Liver (tissue), 9 donors: ENCODE data around the gene CD9. TPM values are rescaled to one million over a fixed set of nuclear protein-coding genes. Genes with fewer than 3 reads are reported as not detected.

Experiments
- DNase-seq: peaks from one replicate; pipeline ENCODE4 v3.0.0-alpha.2; 2017; ENCODE audit warnings: low spot score
- H3K27ac ChIP-seq, 2 donors: one replicate each; pipeline ENCODE4 v1.7.0; 2013; ENCODE audit warnings: inconsistent platforms in 2 of 2, low read length in 2 of 2, control low read depth in 1 of 2, low read depth in 1 of 2, mild to moderate bottlenecking in 1 of 2
- H3K27me3 ChIP-seq, 4 donors: one replicate each; pipeline versions ENCODE4 v1.6.1 to v1.7.0; 2013; ENCODE audit warnings: low read length in 3 of 4, inconsistent platforms in 1 of 4, mild to moderate bottlenecking in 1 of 4, moderate library complexity in 1 of 4; ENCODE audit not compliant: control insufficient read depth in 4 of 4, insufficient read depth in 4 of 4
- H3K36me3 ChIP-seq, 4 donors: one replicate each; pipeline versions ENCODE4 v1.6.1 to v1.7.0; 2013; ENCODE audit warnings: low read length in 3 of 4, mild to moderate bottlenecking in 3 of 4, low read depth in 1 of 4, moderate library complexity in 1 of 4; ENCODE audit not compliant: control insufficient read depth in 4 of 4, insufficient read depth in 3 of 4
- H3K4me1 ChIP-seq, 4 donors: one replicate each; pipeline versions ENCODE4 v1.6.1 to v1.7.0; 2013; ENCODE audit warnings: low read length in 3 of 4, mild to moderate bottlenecking in 3 of 4, moderate library complexity in 1 of 4; ENCODE audit not compliant: control insufficient read depth in 4 of 4, insufficient read depth in 4 of 4
- H3K4me3 ChIP-seq, 3 donors: one replicate each; pipeline versions ENCODE4 v1.6.1 to v1.7.0; 2013; ENCODE audit warnings: low read length in 3 of 3, control low read depth in 1 of 3, low read depth in 1 of 3, mild to moderate bottlenecking in 1 of 3
- H3K9ac ChIP-seq, 2 donors: one replicate each; pipeline ENCODE4 v1.7.0; 2013; ENCODE audit warnings: low read length in 2 of 2, mild to moderate bottlenecking in 2 of 2, moderate library complexity in 2 of 2, control low read depth in 1 of 2, low read depth in 1 of 2
- H3K9me3 ChIP-seq, 4 donors: one replicate each; pipeline versions ENCODE4 v1.6.1 to v1.7.0; 2013; ENCODE audit warnings: low read length in 3 of 4; ENCODE audit not compliant: control insufficient read depth in 4 of 4
- EGR1 ChIP-seq, 2 donors: IDR thresholded peaks; 2 replicates each; pipeline ENCODE4 v1.6.1; 2016 to 2018; ENCODE audit warnings: antibody characterized with exemption in 2 of 2, low read depth in 2 of 2
- FOXA1 ChIP-seq: IDR thresholded peaks from 2 replicates; pipeline ENCODE4 v1.6.1; 2016; ENCODE audit warnings: antibody characterized with exemption
- FOXA2 ChIP-seq: IDR thresholded peaks from 2 replicates; pipeline ENCODE4 v1.6.1; 2016; ENCODE audit warnings: antibody characterized with exemption
- GABPA ChIP-seq, 2 donors: IDR thresholded peaks in 1 of 2; conservative IDR thresholded peaks in 1 of 2; 2 replicates each; pipeline ENCODE4 v1.6.1; 2016; ENCODE audit warnings: antibody characterized with exemption in 2 of 2, mild to moderate bottlenecking in 1 of 2, moderate library complexity in 1 of 2
- HNF4A ChIP-seq, 2 donors: conservative IDR thresholded peaks; 2 replicates each; pipeline ENCODE4 v1.6.1; 2016; ENCODE audit warnings: antibody characterized with exemption in 2 of 2, mild to moderate bottlenecking in 2 of 2
- JUND ChIP-seq, 2 donors: IDR thresholded peaks; 2 replicates each; pipeline ENCODE4 v1.6.1; 2016; ENCODE audit warnings: antibody characterized with exemption in 2 of 2
- NR2F2 ChIP-seq: IDR thresholded peaks from 2 replicates; pipeline ENCODE4 v1.6.1; 2016; ENCODE audit warnings: antibody characterized with exemption
- RAD21 ChIP-seq, 2 donors: IDR thresholded peaks; 2 replicates each; pipeline ENCODE4 v1.6.1; 2016; ENCODE audit warnings: antibody characterized with exemption in 2 of 2, mild to moderate bottlenecking in 2 of 2
- RXRA ChIP-seq, 2 donors: IDR thresholded peaks; 2 replicates each; pipeline ENCODE4 v1.6.1; 2017 to 2018; ENCODE audit warnings: antibody characterized with exemption in 2 of 2, mild to moderate bottlenecking in 1 of 2
- SP1 ChIP-seq: IDR thresholded peaks from 2 replicates; pipeline ENCODE4 v1.6.1; 2018; ENCODE audit warnings: antibody characterized with exemption, mild to moderate bottlenecking
- TAF1 ChIP-seq: conservative IDR thresholded peaks from 2 replicates; pipeline ENCODE4 v1.6.1; 2016; ENCODE audit warnings: antibody characterized with exemption, mild to moderate bottlenecking
- ZBTB33 ChIP-seq: IDR thresholded peaks from 2 replicates; pipeline ENCODE4 v1.6.1; 2016; ENCODE audit warnings: antibody characterized with exemption
- WGBS: extraction: QIAGEN DNeasy Blood & Tissue Kit; methylation state at CpG from one replicate; pipeline ENCODE4 v1.1.7; 2013; 5-methylcytosine and 5-hydroxymethylcytosine counted together
- polyA plus RNA-seq, 2 donors: library from polyadenylated mRNA; stranded (reverse) in 1 of 2; unstranded in 1 of 2; fragments of 200-250 nt in 1 of 2; fragments of >200 nt in 1 of 2; fragmentation: Nextera tagmentation in 1 of 2; extraction: Ambion mirVana in 1 of 2; gene quantifications; one replicate each; pipeline versions ENCODE4 v1.2.1 to v1.2.3, GENCODE V29; 2013 to 2015
- total RNA-seq, 2 donors: library from RNA; depleted of rRNA; stranded (reverse); fragments of >200 nt; gene quantifications; one replicate each; pipeline ENCODE4 v1.2.3, GENCODE V29; 2014
- TF ChIP-seq, protein P1 (sequence below): fragments of 150-350 bp; IDR thresholded peaks from 2 replicates; pipeline ENCODE4 v1.5.1; 2017; ENCODE audit warnings: improper control_type of control experiment, low read depth, low read length; ENCODE audit not compliant: missing input control
- TF ChIP-seq, protein P2 (sequence below): IDR thresholded peaks from 2 replicates; pipeline ENCODE4 v1.6.1; 2016; ENCODE audit warnings: antibody characterized with exemption
- TF ChIP-seq, protein P3 (sequence below): IDR thresholded peaks from 2 replicates; pipeline ENCODE4 v1.6.1; 2016; ENCODE audit warnings: antibody characterized with exemption, mild to moderate bottlenecking
- TF ChIP-seq, protein P4 (sequence below): IDR thresholded peaks from 2 replicates; pipeline ENCODE4 v1.6.1; 2016; ENCODE audit warnings: antibody characterized with exemption
- donor health status: healthy.
- donor health status: healthy.
- donor health status: healthy.
- donor health status: healthy.
- donor health status: healthy.

The CD9 gene
- total and polyA plus RNA-seq, 4 donors: 18.7 to 65.2 (median 32.4) TPM

- Histone ChIP-seq H3K4me3 (no peak overlapping the region), H3K27ac (peak overlapping the region; percentile 23 to 32), H3K36me3 (no peaks in the 10 kb centered on the region), H3K27me3 (no peaks in the 10 kb centered on the region), H3K9me3 (no peaks in the 10 kb centered on the region), H3K4me1 (peaks cover 0 to 8% (median 4%) of the 10 kb centered on the region in 4 donors), H3K9ac (no peak overlapping the region)
- no peak for DNase-seq
- 78% methylated on average over 17 of the region's 17 CpGs for WGBS
- TF ChIP-seq FOXA1 (no peak), NR2F2 (peak; percentile 5), JUND (IDR thresholded peaks at IDR 0.05) (peak; percentile 78 to 84), EGR1 (IDR thresholded peaks at IDR 0.05; ENCODE audit: low read depth in 2 of 2) (no peak), GABPA (IDR thresholded peaks at IDR 0.05 in 1 of 2, conservative IDR thresholded peaks at IDR 0.05 in 1 of 2) (no peak)
Measured at GRCh38 chr12:6167327-6168280, 32.6 kb upstream of the CD9 start.

GRCh38 chr12:6171409-6172015 lies 28.7 kb upstream of the CD9 start:
- no peak for DNase-seq
- TF ChIP-seq SP1: peak; percentile 27
- peak; percentile 38 for TF ChIP-seq NR2F2
- TF ChIP-seq, protein P1, sequence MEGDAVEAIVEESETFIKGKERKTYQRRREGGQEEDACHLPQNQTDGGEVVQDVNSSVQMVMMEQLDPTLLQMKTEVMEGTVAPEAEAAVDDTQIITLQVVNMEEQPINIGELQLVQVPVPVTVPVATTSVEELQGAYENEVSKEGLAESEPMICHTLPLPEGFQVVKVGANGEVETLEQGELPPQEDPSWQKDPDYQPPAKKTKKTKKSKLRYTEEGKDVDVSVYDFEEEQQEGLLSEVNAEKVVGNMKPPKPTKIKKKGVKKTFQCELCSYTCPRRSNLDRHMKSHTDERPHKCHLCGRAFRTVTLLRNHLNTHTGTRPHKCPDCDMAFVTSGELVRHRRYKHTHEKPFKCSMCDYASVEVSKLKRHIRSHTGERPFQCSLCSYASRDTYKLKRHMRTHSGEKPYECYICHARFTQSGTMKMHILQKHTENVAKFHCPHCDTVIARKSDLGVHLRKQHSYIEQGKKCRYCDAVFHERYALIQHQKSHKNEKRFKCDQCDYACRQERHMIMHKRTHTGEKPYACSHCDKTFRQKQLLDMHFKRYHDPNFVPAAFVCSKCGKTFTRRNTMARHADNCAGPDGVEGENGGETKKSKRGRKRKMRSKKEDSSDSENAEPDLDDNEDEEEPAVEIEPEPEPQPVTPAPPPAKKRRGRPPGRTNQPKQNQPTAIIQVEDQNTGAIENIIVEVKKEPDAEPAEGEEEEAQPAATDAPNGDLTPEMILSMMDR: no peak
- 93% methylated on average over 21 of the region's 21 CpGs for WGBS

GRCh38 chr12:6172086-6172485 lies 28.1 kb upstream of the CD9 start:
- no peak overlapping the region for H3K9ac ChIP-seq
- H3K4me3 ChIP-seq: no peak overlapping the region
- H3K9me3 ChIP-seq: no peaks in the 10 kb centered on the region
- H3K4me1 ChIP-seq: peaks cover 0 to under 1% (median 0%) of the 10 kb centered on the region in 4 donors
- no peaks in the 10 kb centered on the region for H3K27me3 ChIP-seq
- no peak for DNase-seq
- H3K36me3 ChIP-seq: no peaks in the 10 kb centered on the region
- 94% methylated on average over 15 of the region's 15 CpGs for WGBS
- H3K27ac ChIP-seq: no peak overlapping the region
- TF ChIP-seq EGR1 (IDR thresholded peaks at IDR 0.05; ENCODE audit: low read depth in 2 of 2) (no peak), JUND (IDR thresholded peaks at IDR 0.05) (no peak), RXRA (IDR thresholded peaks at IDR 0.05) (no peak), NR2F2 (no peak), FOXA2 (no peak), HNF4A (conservative IDR thresholded peaks at IDR 0.05) (no peak), RAD21 (IDR thresholded peaks at IDR 0.05) (no peak), FOXA1 (no peak), TAF1 (no peak), GABPA (IDR thresholded peaks at IDR 0.05 in 1 of 2, conservative IDR thresholded peaks at IDR 0.05 in 1 of 2) (no peak), ZBTB33 (no peak)
- TF ChIP-seq, protein P2, sequence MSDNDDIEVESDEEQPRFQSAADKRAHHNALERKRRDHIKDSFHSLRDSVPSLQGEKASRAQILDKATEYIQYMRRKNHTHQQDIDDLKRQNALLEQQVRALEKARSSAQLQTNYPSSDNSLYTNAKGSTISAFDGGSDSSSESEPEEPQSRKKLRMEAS: no peak
- TF ChIP-seq, protein P3, sequence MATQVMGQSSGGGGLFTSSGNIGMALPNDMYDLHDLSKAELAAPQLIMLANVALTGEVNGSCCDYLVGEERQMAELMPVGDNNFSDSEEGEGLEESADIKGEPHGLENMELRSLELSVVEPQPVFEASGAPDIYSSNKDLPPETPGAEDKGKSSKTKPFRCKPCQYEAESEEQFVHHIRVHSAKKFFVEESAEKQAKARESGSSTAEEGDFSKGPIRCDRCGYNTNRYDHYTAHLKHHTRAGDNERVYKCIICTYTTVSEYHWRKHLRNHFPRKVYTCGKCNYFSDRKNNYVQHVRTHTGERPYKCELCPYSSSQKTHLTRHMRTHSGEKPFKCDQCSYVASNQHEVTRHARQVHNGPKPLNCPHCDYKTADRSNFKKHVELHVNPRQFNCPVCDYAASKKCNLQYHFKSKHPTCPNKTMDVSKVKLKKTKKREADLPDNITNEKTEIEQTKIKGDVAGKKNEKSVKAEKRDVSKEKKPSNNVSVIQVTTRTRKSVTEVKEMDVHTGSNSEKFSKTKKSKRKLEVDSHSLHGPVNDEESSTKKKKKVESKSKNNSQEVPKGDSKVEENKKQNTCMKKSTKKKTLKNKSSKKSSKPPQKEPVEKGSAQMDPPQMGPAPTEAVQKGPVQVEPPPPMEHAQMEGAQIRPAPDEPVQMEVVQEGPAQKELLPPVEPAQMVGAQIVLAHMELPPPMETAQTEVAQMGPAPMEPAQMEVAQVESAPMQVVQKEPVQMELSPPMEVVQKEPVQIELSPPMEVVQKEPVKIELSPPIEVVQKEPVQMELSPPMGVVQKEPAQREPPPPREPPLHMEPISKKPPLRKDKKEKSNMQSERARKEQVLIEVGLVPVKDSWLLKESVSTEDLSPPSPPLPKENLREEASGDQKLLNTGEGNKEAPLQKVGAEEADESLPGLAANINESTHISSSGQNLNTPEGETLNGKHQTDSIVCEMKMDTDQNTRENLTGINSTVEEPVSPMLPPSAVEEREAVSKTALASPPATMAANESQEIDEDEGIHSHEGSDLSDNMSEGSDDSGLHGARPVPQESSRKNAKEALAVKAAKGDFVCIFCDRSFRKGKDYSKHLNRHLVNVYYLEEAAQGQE: no peak
- TF ChIP-seq, protein P4, sequence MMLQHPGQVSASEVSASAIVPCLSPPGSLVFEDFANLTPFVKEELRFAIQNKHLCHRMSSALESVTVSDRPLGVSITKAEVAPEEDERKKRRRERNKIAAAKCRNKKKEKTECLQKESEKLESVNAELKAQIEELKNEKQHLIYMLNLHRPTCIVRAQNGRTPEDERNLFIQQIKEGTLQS: no peak

More at GRCh38 chr12:6171409-6172015, 28.7 kb upstream of the CD9 start:
- Histone ChIP-seq H3K4me1 (peaks cover 0 to 4% (median 0%) of the 10 kb centered on the region in 4 donors), H3K27ac (no peak overlapping the region), H3K9me3 (no peaks in the 10 kb centered on the region), H3K4me3 (no peak overlapping the region), H3K27me3 (no peaks in the 10 kb centered on the region), H3K36me3 (no peaks in the 10 kb centered on the region), H3K9ac (no peak overlapping the region)
